MM.1S (cell line): ENCODE data around the gene LBX2.

Source experiments
- DNase-seq: peaks from one replicate; pipeline ENCODE4 v3.0.0-alpha.2; 2015
- H2AFZ ChIP-seq: fragments of 300-600 bp; sonication (generic); 2 replicates; pipeline ENCODE4 v1.6.0; 2016; ENCODE audit warnings: antibody characterized with exemption, low read length
- H3F3A ChIP-seq: fragments of 300-600 bp; sonication (generic); 2 replicates; pipeline ENCODE4 v1.6.1; 2016; ENCODE audit warnings: mild to moderate bottlenecking, antibody characterized with exemption, low read length, moderate library complexity, mixed read lengths; ENCODE audit not compliant: insufficient read depth
- H3K27ac ChIP-seq: fragments of 300-600 bp; sonication (generic); 2 replicates; pipeline ENCODE4 v1.5.1; 2016; ENCODE audit warnings: mild to moderate bottlenecking, low read length
- H3K27me3 ChIP-seq: fragments of 300-600 bp; sonication (generic); replicated peaks from 2 replicates; pipeline ENCODE4 v1.6.0; 2016; ENCODE audit warnings: low read length; ENCODE audit not compliant: insufficient read depth
- H3K36me3 ChIP-seq: fragments of 300-600 bp; sonication (generic); replicated peaks from 2 replicates; pipeline ENCODE4 v1.6.1; 2016; ENCODE audit warnings: mild to moderate bottlenecking, low read length, mixed read lengths; ENCODE audit not compliant: insufficient read depth
- H3K4me1 ChIP-seq: fragments of 300-600 bp; sonication (generic); 2 replicates; pipeline ENCODE4 v1.6.1; 2016; ENCODE audit warnings: low read length, mixed read lengths
- H3K4me2 ChIP-seq: fragments of 300-600 bp; sonication (generic); 2 replicates; pipeline ENCODE4 v1.6.0; 2016; ENCODE audit warnings: low read depth, low read length
- H3K4me3 ChIP-seq: fragments of 300-600 bp; sonication (generic); 2 replicates; pipeline ENCODE4 v1.5.1; 2016; ENCODE audit warnings: low read length, mixed read lengths
- H3K79me2 ChIP-seq: fragments of 300-600 bp; sonication (generic); 2 replicates; pipeline ENCODE4 v1.6.1; 2016; ENCODE audit warnings: mixed run types, low read length, mixed read lengths
- H3K9ac ChIP-seq: fragments of 300-600 bp; sonication (generic); 2 replicates; pipeline ENCODE4 v1.6.1; 2016; ENCODE audit warnings: low read length, mixed read lengths
- H3K9me2 ChIP-seq: fragments of 300-600 bp; sonication (generic); replicated peaks from 2 replicates; pipeline ENCODE4 v1.6.1; 2016; ENCODE audit warnings: mild to moderate bottlenecking, low read length, mixed read lengths; ENCODE audit not compliant: insufficient read depth
- H3K9me3 ChIP-seq: fragments of 300-600 bp; sonication (generic); replicated peaks from 2 replicates; pipeline ENCODE4 v1.6.1; 2016; ENCODE audit warnings: mild to moderate bottlenecking, low read length, mixed read lengths; ENCODE audit not compliant: insufficient read depth
- H4K20me1 ChIP-seq: fragments of 300-600 bp; sonication (generic); 2 replicates; pipeline ENCODE4 v1.6.1; 2016; ENCODE audit warnings: mild to moderate bottlenecking, low read length, moderate library complexity, mixed read lengths; ENCODE audit not compliant: insufficient read depth
- CTCF ChIP-seq: fragments of 300-600 bp; sonication (generic); IDR thresholded peaks from 2 replicates; pipeline ENCODE4 v1.5.1; 2016; ENCODE audit warnings: antibody characterized with exemption, low read length, mixed read lengths
- EZH2 ChIP-seq: fragments of 300-600 bp; sonication (generic); optimal IDR thresholded peaks from 2 replicates; pipeline ENCODE3; 2017; ENCODE audit warnings: low read depth, mild to moderate bottlenecking, antibody characterized with exemption, low read length, mixed read lengths
- EZH2phosphoT487 ChIP-seq: fragments of 300-600 bp; sonication (generic); IDR thresholded peaks from 2 replicates; pipeline ENCODE4 v1.6.1; 2018; ENCODE audit warnings: antibody characterized with exemption, low read length

The LBX2 gene

GRCh38 chr2:74535440-74535965, 36.1 kb upstream of the LBX2 start:
- DNase-seq = no peak
- Histone ChIP-seq H4K20me1 (no peaks in the 10 kb centered on the region), H3K79me2 (peaks cover 10% of the 10 kb centered on the region; the same call in 1 of the 2 replicates), H3K27ac (no peak overlapping the region), H3K27me3 (peaks cover 12% of the 10 kb centered on the region; the same call in 1 of the 2 replicates), H3K9me3 (no peaks in the 10 kb centered on the region), H3K9me2 (no peaks in the 10 kb centered on the region), H2AFZ (no peak overlapping the region), H3K4me3 (no peak overlapping the region), H3F3A (peaks cover 1% of the 10 kb centered on the region; the same call in 1 of the 2 replicates), H3K36me3 (no peaks in the 10 kb centered on the region), H3K9ac (no peak overlapping the region), H3K4me2 (no peak overlapping the region), H3K4me1 (peaks cover 5% of the 10 kb centered on the region; the same call in 1 of the 2 replicates)
- TF ChIP-seq EZH2phosphoT487 (no peak), EZH2 (no peak), CTCF (no peak)

GRCh38 chr2:74534411-74534810, 35.0 kb upstream of the LBX2 start:
- no peak for DNase-seq
- peaks cover 18% of the 10 kb centered on the region for H3K79me2 ChIP-seq
- no peak overlapping the region for H3K4me2 ChIP-seq
- H3F3A ChIP-seq = peaks cover 2% of the 10 kb centered on the region; the same call in 1 of the 2 replicates
- no peaks in the 10 kb centered on the region for H3K9me3 ChIP-seq
- H4K20me1 ChIP-seq = no peaks in the 10 kb centered on the region
- H3K27me3 ChIP-seq = peaks cover 12% of the 10 kb centered on the region; the same call in 1 of the 2 replicates
- H3K27ac ChIP-seq = no peak overlapping the region
- H2AFZ ChIP-seq = no peak overlapping the region
- no peaks in the 10 kb centered on the region for H3K9me2 ChIP-seq
- TF ChIP-seq EZH2 = no peak
- TF ChIP-seq EZH2phosphoT487 = no peak
- no peak for TF ChIP-seq CTCF
- peaks cover 5% of the 10 kb centered on the region; the same call in 1 of the 2 replicates for H3K4me1 ChIP-seq
- no peak overlapping the region for H3K9ac ChIP-seq
- H3K4me3 ChIP-seq = no peak overlapping the region
- no peaks in the 10 kb centered on the region for H3K36me3 ChIP-seq

GRCh38 chr2:74533464-74533863, 34.1 kb upstream of the LBX2 start:
- no peaks in the 10 kb centered on the region for H3K9me3 ChIP-seq

More at GRCh38 chr2:74533464-74533863, 34.1 kb upstream of the LBX2 start:
- Histone ChIP-seq H3K36me3 (no peaks in the 10 kb centered on the region), H3K4me2 (no peak overlapping the region), H3K79me2 (peaks cover 28% of the 10 kb centered on the region), H2AFZ (no peak overlapping the region), H3K4me1 (peaks cover 6% of the 10 kb centered on the region), H3F3A (peaks cover 2% of the 10 kb centered on the region; the same call in 1 of the 2 replicates), H3K27me3 (peaks cover 12% of the 10 kb centered on the region; the same call in 1 of the 2 replicates), H3K4me3 (no peak overlapping the region), H3K9ac (no peak overlapping the region), H4K20me1 (no peaks in the 10 kb centered on the region), H3K9me2 (no peaks in the 10 kb centered on the region), H3K27ac (no peak overlapping the region)
- no peak for DNase-seq
- TF ChIP-seq EZH2 (no peak), EZH2phosphoT487 (no peak), CTCF (no peak)
